ENCODE measurements around the gene SNRPA1. TPM values are rescaled to one million over a fixed set of nuclear protein-coding genes. Genes with fewer than 3 reads are reported as not detected.
A peak's percentile ranks its signal among the peaks of the same experiment; 100 is the strongest.

Gene SNRPA1
- total and polyA plus RNA-seq, 7 experiments from 2014 or later = 59.6 to 212 (median 90.1) TPM

DNA sequence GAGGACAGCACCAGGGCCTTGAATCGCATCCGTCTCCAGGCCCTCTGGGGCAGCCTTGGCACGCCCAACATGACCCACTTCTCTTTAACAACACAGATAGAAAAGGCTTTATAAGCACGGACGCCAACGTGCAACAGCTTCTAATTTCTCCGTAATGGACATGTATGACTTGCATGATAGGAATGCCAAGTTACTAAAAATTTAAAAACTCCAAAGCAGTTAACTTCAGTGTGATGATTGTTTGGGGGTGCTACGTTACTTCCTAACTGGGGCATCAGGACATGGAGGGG is 30.9 kb upstream of the SNRPA1 start:
- Mint-ChIP-seq H3K4me3 (no peak overlapping the region), H3K4me1 (peaks cover 4 to 5% (median 4%) of the 10 kb centered on the region in 7 donors), H3K27me3 (peaks cover 5 to 36% (median 21%) of the 10 kb centered on the region in 5 donors), H3K9me3 (peaks cover 0 to 6% (median 0%) of the 10 kb centered on the region in 11 donors), H3K27ac (no peak overlapping the region), H3K36me3 (peaks cover 0 to 3% (median 2%) of the 10 kb centered on the region in 5 donors)
- Histone ChIP-seq H3K4me3 (ENCODE audit: low read length) (no peak overlapping the region), H3K4me1 (ENCODE audit: control insufficient read depth in 2 of 2, insufficient read depth in 2 of 2, low read length in 2 of 2) (peaks cover 2 to 4% of the 10 kb centered on the region in 2 donors), H3K9me3 (ENCODE audit: control insufficient read depth in 2 of 3, low read length in 3 of 3) (no peaks in the 10 kb centered on the region), H3K27ac (ENCODE audit: low read depth, low read length) (no peak overlapping the region), H3K27me3 (ENCODE audit: control insufficient read depth in 2 of 2, insufficient read depth in 2 of 2, low read length in 2 of 2) (no peaks in the 10 kb centered on the region), H3K36me3 (ENCODE audit: control insufficient read depth in 2 of 3, insufficient read depth in 3 of 3, low read length in 3 of 3) (no peaks in the 10 kb centered on the region)
- intact Hi-C loops (cut with micrococcal nuclease) = no loop called here
- ATAC-seq (no peak), DNase-seq (no peak)
- POLR2A ChIA-PET = no interaction called here
- CTCF ChIA-PET = no interaction called here

DNA sequence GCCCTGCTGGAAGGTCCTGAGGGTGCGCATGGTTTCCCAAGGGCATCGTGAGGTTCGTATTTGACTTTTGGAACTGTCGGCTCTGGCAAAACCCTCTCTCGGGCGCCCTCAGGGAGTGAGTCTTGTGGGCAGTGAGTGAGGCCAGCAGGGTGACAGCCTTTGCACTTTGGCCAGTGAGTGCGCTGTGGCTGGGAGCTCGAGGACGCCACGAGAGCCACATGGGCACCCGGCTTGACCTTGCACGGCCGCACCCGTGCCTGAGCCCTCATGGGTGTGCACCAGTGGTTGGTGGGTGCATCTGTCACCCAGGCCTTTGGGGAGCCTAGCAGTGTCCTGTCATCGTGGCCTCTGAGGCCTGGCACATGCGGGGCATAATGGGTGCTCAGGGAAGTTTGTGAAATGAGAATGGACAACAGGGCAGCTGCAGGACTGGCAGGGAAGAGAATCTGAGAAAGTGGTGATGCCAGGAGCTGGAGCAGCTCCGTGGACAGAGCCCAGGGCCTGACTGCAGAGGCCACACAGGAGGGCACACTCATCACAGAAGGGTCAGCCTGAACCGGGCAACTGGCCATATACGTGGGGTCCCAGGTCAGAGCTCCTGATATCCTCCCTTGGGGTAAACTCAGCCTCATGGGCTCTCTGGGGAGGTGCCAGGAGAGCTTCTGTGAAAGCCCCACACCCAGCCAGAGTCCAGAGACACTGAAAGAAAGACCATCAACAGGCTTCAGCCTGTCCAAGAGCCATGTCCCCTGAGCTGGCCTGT is 30.4 kb upstream of the SNRPA1 start:
- no peaks in the 10 kb centered on the region for H3K9me3 ChIP-seq (ENCODE audit: control insufficient read depth in 2 of 3, low read length in 3 of 3)
- H3K27ac ChIP-seq (ENCODE audit: low read depth, low read length) = no peak overlapping the region
- Mint-ChIP-seq H3K27ac (no peak overlapping the region), H3K4me3 (no peak overlapping the region), H3K4me1 (peaks cover 8 to 10% (median 9%) of the 10 kb centered on the region in 7 donors), H3K27me3 (peaks cover 5 to 36% (median 21%) of the 10 kb centered on the region in 5 donors), H3K9me3 (peaks cover 0 to 3% (median 0%) of the 10 kb centered on the region in 11 donors), H3K36me3 (peaks cover 0 to 3% (median 3%) of the 10 kb centered on the region in 5 donors)
- ATAC-seq (no peak), DNase-seq (no peak)
- ChIA-PET POLR2A (no interaction called here), CTCF (interaction anchor here (1.1 kb wide), 1 partner anchor 19 kb away, joined by 3 read pairs; no protein-coding TSS in a partner anchor)
- peaks cover 5% of the 10 kb centered on the region in 2 donors for H3K4me1 ChIP-seq (ENCODE audit: control insufficient read depth in 2 of 2, insufficient read depth in 2 of 2, low read length in 2 of 2)
- intact Hi-C loops (cut with micrococcal nuclease) = no loop called here
- no peak overlapping the region for H3K4me3 ChIP-seq (ENCODE audit: low read length)
- H3K27me3 ChIP-seq (ENCODE audit: control insufficient read depth in 2 of 2, insufficient read depth in 2 of 2, low read length in 2 of 2) = no peaks in the 10 kb centered on the region
- H3K36me3 ChIP-seq (ENCODE audit: control insufficient read depth in 2 of 3, insufficient read depth in 3 of 3, low read length in 3 of 3) = no peaks in the 10 kb centered on the region

DNA sequence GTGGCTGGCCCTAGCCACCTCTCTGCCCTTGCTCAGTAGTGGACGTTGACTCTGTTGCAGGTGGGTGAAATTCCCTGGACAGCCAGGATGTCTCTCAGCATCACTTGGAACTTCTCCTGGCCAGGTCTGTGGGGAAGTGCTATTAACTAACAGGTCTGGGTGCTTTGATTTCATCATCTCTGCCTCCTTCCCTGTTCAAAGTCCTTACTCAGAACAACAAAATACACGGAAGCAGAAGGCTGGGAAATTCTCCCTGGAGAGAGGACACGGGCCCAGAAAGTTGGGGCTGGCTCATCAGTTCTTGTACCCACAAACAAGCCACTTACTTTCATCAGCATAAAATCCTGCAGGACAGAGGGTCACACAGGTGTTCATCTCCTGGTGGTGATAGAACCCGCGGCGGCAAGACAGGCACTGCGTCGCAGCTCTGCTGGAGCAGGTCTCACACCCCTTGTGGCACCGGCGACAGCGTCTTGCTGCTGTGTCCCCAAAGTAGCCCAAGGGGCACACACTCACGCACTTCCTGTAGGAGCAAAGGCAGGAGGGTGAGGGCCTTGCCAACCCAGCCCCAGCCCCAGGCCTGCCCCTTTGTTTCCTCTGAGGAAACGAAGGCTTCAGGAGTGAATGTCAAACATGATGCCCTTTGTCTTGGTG is 29.6 kb upstream of the SNRPA1 start:
- Histone ChIP-seq H3K4me3 (ENCODE audit: low read length) (no peak overlapping the region), H3K4me1 (ENCODE audit: control insufficient read depth in 2 of 2, insufficient read depth in 2 of 2, low read length in 2 of 2) (peaks cover 5 to 8% of the 10 kb centered on the region in 2 donors), H3K27me3 (ENCODE audit: control insufficient read depth in 2 of 2, insufficient read depth in 2 of 2, low read length in 2 of 2) (no peaks in the 10 kb centered on the region), H3K27ac (ENCODE audit: low read depth, low read length) (no peak overlapping the region), H3K9me3 (ENCODE audit: control insufficient read depth in 2 of 3, low read length in 3 of 3) (no peaks in the 10 kb centered on the region), H3K36me3 (ENCODE audit: control insufficient read depth in 2 of 3, insufficient read depth in 3 of 3, low read length in 3 of 3) (no peaks in the 10 kb centered on the region)
- ChIA-PET CTCF (interaction anchor here (1.1 kb wide), 1 partner anchor 18 kb away, joined by 3 read pairs; no protein-coding TSS in a partner anchor), POLR2A (no interaction called here)
- Mint-ChIP-seq H3K27me3 (peaks cover 5 to 36% (median 21%) of the 10 kb centered on the region in 5 donors), H3K4me3 (no peak overlapping the region), H3K9me3 (peaks cover 0 to 3% (median 0%) of the 10 kb centered on the region in 11 donors), H3K27ac (no peak overlapping the region), H3K4me1 (peaks cover 12 to 14% (median 13%) of the 10 kb centered on the region in 7 donors), H3K36me3 (peaks cover 0 to 3% (median 0%) of the 10 kb centered on the region in 5 donors)
- ATAC-seq (no peak), DNase-seq (no peak)
- intact Hi-C loops (cut with micrococcal nuclease) = no loop called here

DNA sequence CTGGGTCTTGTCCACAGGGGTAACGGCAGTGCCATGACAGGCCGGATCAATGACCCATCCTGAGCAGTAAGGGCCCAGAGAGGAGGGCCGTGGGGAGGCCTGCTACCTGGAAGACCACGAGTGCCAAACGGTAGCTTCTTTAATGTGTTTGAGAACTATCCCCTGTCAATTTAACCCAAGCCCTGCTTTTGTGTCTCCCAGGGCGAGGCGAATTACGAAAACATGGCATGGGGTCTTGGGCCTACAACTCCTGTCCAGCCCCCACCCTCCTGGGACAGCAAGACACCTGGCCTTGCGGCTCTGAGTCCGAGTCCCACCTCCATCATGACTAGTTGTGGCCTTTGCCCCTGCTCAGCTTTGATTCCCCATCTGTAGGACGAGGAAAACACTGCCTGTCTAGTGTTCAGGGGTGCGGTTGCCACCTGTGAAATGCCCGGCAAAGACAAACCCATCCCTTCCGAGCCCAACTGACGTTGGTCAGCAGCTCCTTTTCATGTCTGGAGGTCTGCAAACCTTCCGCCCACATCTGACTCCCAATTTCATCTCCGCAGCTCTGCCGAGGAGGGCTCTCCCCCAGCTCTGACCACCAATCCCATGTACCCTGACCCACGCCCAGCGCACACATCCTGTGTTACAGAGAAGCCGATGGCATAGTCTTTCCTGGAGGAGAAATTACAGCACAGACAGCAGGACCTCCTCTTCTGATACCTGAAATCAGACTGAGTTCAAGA is 28.9 kb upstream of the SNRPA1 start:
- CTCF ChIA-PET = interaction anchor here (1.1 kb wide), 1 partner anchor 17 kb away, joined by 3 read pairs; no protein-coding TSS in a partner anchor
- H3K27ac ChIP-seq (ENCODE audit: low read depth, low read length) = no peak overlapping the region
- no peaks in the 10 kb centered on the region for H3K9me3 ChIP-seq (ENCODE audit: control insufficient read depth in 2 of 3, low read length in 3 of 3)
- DNase-seq (no peak), ATAC-seq (no peak)
- peaks cover 12 to 14% (median 13%) of the 10 kb centered on the region in 7 donors for H3K4me1 Mint-ChIP-seq
- POLR2A ChIA-PET = no interaction called here
- peaks cover 0 to 3% (median 0%) of the 10 kb centered on the region in 11 donors for H3K9me3 Mint-ChIP-seq
- peaks cover 5 to 36% (median 21%) of the 10 kb centered on the region in 5 donors for H3K27me3 Mint-ChIP-seq
- H3K4me3 Mint-ChIP-seq = no peak overlapping the region
- no peak overlapping the region for H3K4me3 ChIP-seq (ENCODE audit: low read length)
- intact Hi-C loops (cut with micrococcal nuclease) = no loop called here
- H3K27me3 ChIP-seq (ENCODE audit: control insufficient read depth in 2 of 2, insufficient read depth in 2 of 2, low read length in 2 of 2) = no peaks in the 10 kb centered on the region
- H3K27ac Mint-ChIP-seq = no peak overlapping the region
- peaks cover 5 to 8% of the 10 kb centered on the region in 2 donors for H3K4me1 ChIP-seq (ENCODE audit: control insufficient read depth in 2 of 2, insufficient read depth in 2 of 2, low read length in 2 of 2)
- peaks cover 0 to 3% (median 0%) of the 10 kb centered on the region in 5 donors for H3K36me3 Mint-ChIP-seq
- H3K36me3 ChIP-seq (ENCODE audit: control insufficient read depth in 2 of 3, insufficient read depth in 3 of 3, low read length in 3 of 3) = no peaks in the 10 kb centered on the region

DNA sequence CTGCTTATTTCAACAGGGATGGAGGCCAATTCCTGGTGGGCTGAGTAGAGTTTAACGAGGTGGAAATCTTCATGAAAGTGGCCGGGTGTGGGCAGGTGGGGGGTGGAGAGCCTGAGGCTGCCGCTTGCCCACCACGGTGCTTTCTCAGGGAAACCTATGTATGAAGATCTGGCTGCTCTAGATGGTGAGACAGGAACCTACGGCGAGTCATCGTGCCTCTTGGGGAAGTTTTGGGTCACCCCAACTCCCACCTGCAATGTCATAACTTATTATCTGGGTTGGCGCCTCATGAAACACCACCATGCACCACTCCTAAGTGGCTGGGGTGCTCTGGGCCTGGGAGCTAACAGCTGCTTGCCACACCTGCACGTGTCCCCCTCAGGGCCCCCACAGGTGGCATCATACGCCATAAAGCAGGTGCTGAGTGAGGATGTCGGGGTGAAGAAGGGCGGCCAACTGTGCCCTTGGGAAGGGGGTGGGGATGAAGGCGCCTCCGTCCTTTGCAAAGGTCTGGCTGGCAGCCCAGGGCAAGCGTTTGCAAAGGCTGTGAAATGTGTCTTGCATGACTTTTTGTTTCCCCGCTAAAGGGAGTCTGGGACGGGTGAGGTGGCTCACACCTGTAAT is 27.9 kb upstream of the SNRPA1 start:
- no peaks in the 10 kb centered on the region for H3K27me3 ChIP-seq (ENCODE audit: control insufficient read depth in 2 of 2, insufficient read depth in 2 of 2, low read length in 2 of 2)
- H3K4me3 ChIP-seq (ENCODE audit: low read length) = no peak overlapping the region
- no peaks in the 10 kb centered on the region for H3K36me3 ChIP-seq (ENCODE audit: control insufficient read depth in 2 of 3, insufficient read depth in 3 of 3, low read length in 3 of 3)
- Mint-ChIP-seq H3K27ac (peak overlapping the region in 1 of 9 donors; percentile 13), H3K27me3 (peaks cover 4 to 30% (median 12%) of the 10 kb centered on the region in 5 donors), H3K36me3 (peaks cover 0 to 3% (median 0%) of the 10 kb centered on the region in 5 donors), H3K9me3 (peaks cover 0 to 3% (median 0%) of the 10 kb centered on the region in 11 donors), H3K4me3 (no peak overlapping the region), H3K4me1 (peaks cover 13 to 14% (median 14%) of the 10 kb centered on the region in 7 donors)
- DNase-seq (no peak), ATAC-seq (no peak)
- POLR2A ChIA-PET = no interaction called here
- peaks cover 5 to 8% of the 10 kb centered on the region in 2 donors for H3K4me1 ChIP-seq (ENCODE audit: control insufficient read depth in 2 of 2, insufficient read depth in 2 of 2, low read length in 2 of 2)
- CTCF ChIA-PET = no interaction called here
- no peak overlapping the region for H3K27ac ChIP-seq (ENCODE audit: low read depth, low read length)
- H3K9me3 ChIP-seq (ENCODE audit: control insufficient read depth in 2 of 3, low read length in 3 of 3) = no peaks in the 10 kb centered on the region
- intact Hi-C loops (cut with micrococcal nuclease) = no loop called here

DNA sequence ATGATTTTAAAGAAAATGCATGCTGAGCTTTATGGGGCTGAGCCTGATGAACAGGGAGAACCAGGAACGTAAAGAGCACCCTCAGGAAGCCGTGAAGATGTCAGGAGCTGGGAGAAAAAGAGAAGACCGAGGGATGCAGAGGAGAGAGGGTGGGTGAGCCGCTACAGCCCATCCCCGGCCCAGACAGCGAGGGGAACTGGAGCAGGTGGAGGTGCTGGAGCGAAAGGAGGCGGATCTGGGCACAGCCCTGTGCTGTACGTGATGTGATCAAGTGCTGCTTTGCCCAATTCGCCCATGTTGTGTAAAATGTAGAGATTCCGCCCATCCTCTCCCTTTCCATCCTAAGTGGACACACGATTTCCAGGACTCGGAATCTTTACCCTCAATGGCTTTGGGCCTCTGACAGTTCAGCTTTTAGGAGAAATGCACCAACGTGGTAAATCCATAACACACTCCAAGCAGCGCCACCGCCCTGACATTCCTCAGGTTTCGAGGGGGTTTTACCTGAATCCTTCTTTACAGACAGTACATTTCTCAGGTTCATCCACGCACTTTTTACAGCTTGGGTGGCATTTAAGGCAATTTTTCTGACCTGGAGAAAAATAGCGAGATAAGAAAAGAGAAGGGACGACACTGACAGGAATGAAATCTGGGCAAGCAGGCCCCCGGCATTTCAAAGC is 27.1 kb upstream of the SNRPA1 start:
- intact Hi-C loops (cut with micrococcal nuclease) = no loop called here
- Histone ChIP-seq H3K9me3 (ENCODE audit: control insufficient read depth in 2 of 3, low read length in 3 of 3) (no peaks in the 10 kb centered on the region), H3K4me3 (ENCODE audit: low read length) (no peak overlapping the region), H3K4me1 (ENCODE audit: control insufficient read depth in 2 of 2, insufficient read depth in 2 of 2, low read length in 2 of 2) (peaks cover 5 to 8% of the 10 kb centered on the region in 2 donors), H3K27ac (ENCODE audit: low read depth, low read length) (no peak overlapping the region), H3K36me3 (ENCODE audit: control insufficient read depth in 2 of 3, insufficient read depth in 3 of 3, low read length in 3 of 3) (no peaks in the 10 kb centered on the region), H3K27me3 (ENCODE audit: control insufficient read depth in 2 of 2, insufficient read depth in 2 of 2, low read length in 2 of 2) (no peaks in the 10 kb centered on the region)
- POLR2A ChIA-PET = no interaction called here
- peaks cover 2 to 25% (median 17%) of the 10 kb centered on the region in 5 donors for H3K27me3 Mint-ChIP-seq
- peaks cover 0 to 3% (median 0%) of the 10 kb centered on the region in 5 donors for H3K36me3 Mint-ChIP-seq
- H3K4me3 Mint-ChIP-seq = no peak overlapping the region
- no peak for ATAC-seq
- H3K27ac Mint-ChIP-seq = peak overlapping the region in 1 of 9 donors; percentile 31
- peaks cover 13 to 14% (median 14%) of the 10 kb centered on the region in 7 donors for H3K4me1 Mint-ChIP-seq
- peaks cover 0 to 3% (median 0%) of the 10 kb centered on the region in 11 donors for H3K9me3 Mint-ChIP-seq
- DNase-seq = no peak
- CTCF ChIA-PET = no interaction called here
